ENCODE measurements around the gene PHETA1.
"Not testable (repeated sequence)": the region's sequence is repeated elsewhere in the genome, so short reads cannot be mapped to it uniquely, and the experiment has no call there.

The PHETA1 gene

GRCh38 chr12:111347891-111348644 lies 20.8 kb downstream of the PHETA1 start:
- DNase-seq, result no peak

- no peak for DNase-seq
These were observed 24.5 kb downstream of the PHETA1 start for GRCh38 chr12:111344254-111344875.

- DNase-seq, result no peak
These were observed 25.7 kb downstream of the PHETA1 start for GRCh38 chr12:111343181-111343580.

GRCh38 chr12:111342376-111342775 lies 26.5 kb downstream of the PHETA1 start:
- DNase-seq, result no peak

- no peak for DNase-seq
These were observed 27.3 kb downstream of the PHETA1 start for GRCh38 chr12:111341426-111342065.

- not testable (repeated sequence) for DNase-seq
These were observed 28.2 kb downstream of the PHETA1 start for GRCh38 chr12:111340680-111341079.

- DNase-seq, result no peak
These were observed 28.7 kb downstream of the PHETA1 start for GRCh38 chr12:111340231-111340630.

- DNase-seq, result no peak
These were observed 29.5 kb downstream of the PHETA1 start for GRCh38 chr12:111339321-111339938.

- DNase-seq, result no peak
These were observed 30.8 kb downstream of the PHETA1 start for GRCh38 chr12:111338096-111338495.

- no peak for DNase-seq
These were observed 31.5 kb downstream of the PHETA1 start for GRCh38 chr12:111337371-111337770.

- not testable (repeated sequence) for DNase-seq
These were observed 32.5 kb downstream of the PHETA1 start for GRCh38 chr12:111336411-111336810.

- DNase-seq, result no peak
These were observed 33.1 kb downstream of the PHETA1 start for GRCh38 chr12:111335811-111336210.

- not testable (repeated sequence) for DNase-seq
These were observed 33.6 kb downstream of the PHETA1 start for GRCh38 chr12:111335301-111335700.

GRCh38 chr12:111334393-111334915 lies 34.4 kb downstream of the PHETA1 start:
- no peak for DNase-seq

GRCh38 chr12:111330800-111331752 lies 37.8 kb downstream of the PHETA1 start:
- no peak for DNase-seq

- no peak for DNase-seq
These were observed 40.8 kb downstream of the PHETA1 start for GRCh38 chr12:111328138-111328537.

- no peak for DNase-seq
These were observed 41.4 kb downstream of the PHETA1 start for GRCh38 chr12:111327474-111327873.

- no peak for DNase-seq
These were observed 46.3 kb downstream of the PHETA1 start for GRCh38 chr12:111322336-111323250.

GRCh38 chr12:111321317-111321716 lies 47.6 kb downstream of the PHETA1 start:
- no peak for DNase-seq

- no peak for DNase-seq
These were observed 48.4 kb downstream of the PHETA1 start for GRCh38 chr12:111320258-111321050.
